ENCODE data around the gene ARAP2.

DNA sequence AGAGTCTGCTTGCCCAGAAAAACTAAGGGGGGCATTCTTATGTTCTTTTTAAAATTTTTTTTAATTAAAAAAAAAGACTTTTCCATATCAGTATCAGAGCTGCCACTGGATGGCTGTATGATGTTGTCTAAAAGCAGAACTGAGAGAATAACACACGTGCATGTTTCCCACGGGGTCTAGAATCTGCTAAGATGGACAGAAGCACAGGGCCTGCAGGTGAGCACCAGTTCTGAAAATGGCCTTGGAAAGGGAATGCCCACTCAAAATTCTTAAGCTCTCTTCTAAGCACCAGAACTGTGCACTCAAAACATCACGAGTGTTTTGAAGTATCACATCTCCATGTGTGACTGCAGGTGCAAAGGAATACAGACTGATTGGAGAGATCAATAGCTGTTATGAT is 61.1 kb downstream of the ARAP2 start:
- TF ChIP-seq SMARCC2 (IDR thresholded peaks at IDR 0.05) (no peak), CTCF (CRISPR knock-in tag; IDR thresholded peaks at IDR 0.05) (no peak), ZNF792 (CRISPR knock-in tag; IDR thresholded peaks at IDR 0.05) (no peak)
